GM12864 (cell line): ENCODE measurements around the gene C5orf52.
"Not testable (repeated sequence)": the region's sequence is repeated elsewhere in the genome, so short reads cannot be mapped to it uniquely, and the experiment has no call there.

Source experiments
- DNase-seq: peaks from one replicate; pipeline ENCODE4 v3.0.0-alpha.2; 2011; ENCODE audit warnings: low read depth
- H3K4me3 ChIP-seq: 2 replicates; pipeline ENCODE4 v1.5.1; 2011; ENCODE audit warnings: mild to moderate bottlenecking, low read depth, low read length, control low read depth
- CTCF ChIP-seq: IDR thresholded peaks from 2 replicates; pipeline ENCODE4 v1.5.1; 2011; ENCODE audit warnings: low read depth, mild to moderate bottlenecking, moderate library complexity, low read length, control low read depth, inconsistent platforms; ENCODE audit errors: missing control alignments

The C5orf52 gene

GRCh38 chr5:157710431-157710830, 39.1 kb downstream of the C5orf52 start:
- no peak for DNase-seq
- TF ChIP-seq CTCF = no peak

GRCh38 chr5:157710882-157711281, 39.5 kb downstream of the C5orf52 start:
- DNase-seq = no peak
- TF ChIP-seq CTCF = no peak
- no peak overlapping the region for H3K4me3 ChIP-seq

More at GRCh38 chr5:157710431-157710830, 39.1 kb downstream of the C5orf52 start:
- no peak overlapping the region for H3K4me3 ChIP-seq

GRCh38 chr5:157713830-157714595, 42.7 kb downstream of the C5orf52 start:
- no peak for TF ChIP-seq CTCF
- DNase-seq = no peak
- H3K4me3 ChIP-seq = no peak overlapping the region

- no peak for DNase-seq
- TF ChIP-seq CTCF = no peak
Measured at GRCh38 chr5:157714596-157714864, 43.2 kb downstream of the C5orf52 start.

GRCh38 chr5:157718519-157718918, 47.2 kb downstream of the C5orf52 start:
- peak; percentile 57 for TF ChIP-seq CTCF
- peak; percentile 29 for DNase-seq
- no peak overlapping the region for H3K4me3 ChIP-seq

More at GRCh38 chr5:157714596-157714864, 43.2 kb downstream of the C5orf52 start:
- H3K4me3 ChIP-seq = no peak overlapping the region

- no peak for TF ChIP-seq CTCF
- no peak for DNase-seq
- H3K4me3 ChIP-seq = no peak overlapping the region
Measured at GRCh38 chr5:157719245-157719644, 47.9 kb downstream of the C5orf52 start.

DNA sequence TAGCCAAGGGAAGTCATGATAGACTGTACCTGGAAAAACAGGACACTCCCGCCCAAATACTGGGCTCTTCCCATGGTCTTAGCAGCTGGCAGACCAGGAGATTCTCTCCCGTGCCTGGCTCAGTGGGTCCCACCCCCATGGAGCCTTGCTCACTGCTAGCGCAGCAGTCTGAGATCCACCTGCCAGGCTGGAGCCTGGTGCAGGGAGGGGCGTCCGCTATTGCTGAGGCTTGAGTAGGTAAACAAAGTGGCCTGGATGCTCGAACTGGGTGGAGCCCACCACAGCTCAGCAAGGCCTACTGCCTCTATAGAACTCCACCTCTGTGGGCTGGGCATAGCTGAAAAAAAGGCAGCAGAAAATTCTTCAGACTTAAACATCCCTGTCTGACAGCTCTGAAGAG, 49.8 kb downstream of the C5orf52 start:
- no peak for DNase-seq
- TF ChIP-seq CTCF = no peak
- no peak overlapping the region for H3K4me3 ChIP-seq

DNA sequence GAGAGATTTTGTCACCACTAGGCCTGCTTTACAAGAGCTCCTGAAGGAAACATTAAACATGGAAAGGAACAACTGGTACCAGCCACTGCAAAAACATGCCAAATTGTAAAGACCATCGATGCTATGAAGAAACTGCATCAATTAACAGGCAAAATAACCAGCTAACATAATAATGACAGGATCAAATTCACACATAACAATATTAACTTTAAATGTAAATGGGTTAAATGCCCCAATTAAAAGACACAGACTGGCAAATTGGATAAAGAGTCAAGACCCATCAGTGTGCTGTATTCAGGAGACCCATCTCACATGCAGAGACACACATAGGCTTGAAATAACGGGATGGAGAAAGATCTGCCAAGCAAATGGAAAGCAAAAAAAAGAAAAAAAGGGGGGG, 51.6 kb downstream of the C5orf52 start:
- H3K4me3 ChIP-seq, DNase-seq: not testable (repeated sequence)

DNA sequence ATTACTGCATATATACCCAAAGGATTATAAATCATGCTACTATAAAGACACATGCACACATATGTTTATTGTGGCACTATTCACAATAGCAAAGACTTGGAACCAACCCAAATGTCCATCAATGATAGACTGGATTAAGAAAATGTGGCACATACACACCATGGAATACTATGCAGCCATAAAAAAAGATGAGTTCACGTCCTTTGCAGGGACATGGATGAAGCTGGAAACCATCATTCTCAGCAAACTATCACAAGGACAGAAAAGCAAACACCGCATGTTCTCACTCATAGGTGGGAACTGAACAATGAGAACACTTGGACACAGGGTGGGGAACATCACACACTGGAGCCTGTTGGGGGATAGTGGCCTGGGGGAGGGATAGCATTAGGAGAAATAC, 55.3 kb downstream of the C5orf52 start:
- H3K4me3 ChIP-seq, DNase-seq: not testable (repeated sequence)

DNA sequence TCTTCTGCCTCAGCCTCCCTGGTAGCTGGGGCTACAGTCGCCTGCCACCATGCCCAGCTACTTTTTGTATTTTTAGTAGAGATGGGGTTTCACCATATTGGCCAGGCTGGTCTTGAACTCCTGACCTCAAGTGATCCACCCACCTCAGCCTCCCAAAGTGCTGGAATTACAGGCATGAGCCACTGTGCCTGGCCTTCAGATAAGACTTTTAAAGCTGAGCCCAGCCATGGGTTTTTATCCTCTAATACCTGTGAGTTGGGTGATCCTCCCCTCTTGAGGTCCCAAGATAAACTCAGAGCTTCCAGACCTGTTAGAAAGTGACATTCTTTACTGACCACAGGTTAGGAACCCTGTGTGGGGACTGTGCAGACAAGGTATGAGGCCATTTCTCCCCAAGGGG, 56.5 kb downstream of the C5orf52 start:
- DNase-seq, H3K4me3 ChIP-seq: not testable (repeated sequence)
